CD8-positive, alpha-beta memory T cell (primary cell): ENCODE data around the gene CYLD. TPM values are rescaled to one million over a fixed set of nuclear protein-coding genes. Genes with fewer than 3 reads are reported as not detected.

ENCODE experiments used
- CTCF ChIA-PET: fragments of 350-600 bp; sonication (Branson Sonifier 250); formaldehyde crosslinking; loops from one replicate; lab custom pipeline; 2021; ENCODE audit warnings: antibody characterized with exemption; lab: Charles Lee
- POLR2A ChIA-PET: fragments of 350-600 bp; sonication (Branson Sonifier 250); formaldehyde crosslinking; loops from one replicate; lab custom pipeline; 2021; ENCODE audit warnings: antibody characterized with exemption; lab: Charles Lee
- DNase-seq, 5 donors: peaks; one replicate each; pipeline versions ENCODE4 v3.0.0 to v3.0.0-alpha.2; 2020 to 2022; ENCODE audit warnings: mixed read lengths in 1 of 5
- H3K27ac ChIP-seq: one replicate; pipeline ENCODE4 v1.7.0; 2013; ENCODE audit warnings: low read depth, mild to moderate bottlenecking, low read length, moderate library complexity
- H3K27me3 ChIP-seq: 2 replicates; pipeline ENCODE4 v1.7.0; 2013; ENCODE audit warnings: low read length, mild to moderate bottlenecking; ENCODE audit not compliant: insufficient read depth, poor library complexity, severe bottlenecking
- H3K36me3 ChIP-seq: 2 replicates; pipeline ENCODE4 v1.7.0; 2013; ENCODE audit warnings: mild to moderate bottlenecking, low read length, moderate library complexity; ENCODE audit not compliant: insufficient read depth
- H3K4me1 ChIP-seq: 2 replicates; pipeline ENCODE4 v1.7.0; 2013; ENCODE audit warnings: mild to moderate bottlenecking, low read length, moderate library complexity; ENCODE audit not compliant: insufficient read depth
- H3K4me3 ChIP-seq: 2 replicates; pipeline ENCODE4 v1.7.0; 2013; ENCODE audit warnings: mild to moderate bottlenecking, low read length
- H3K9me3 ChIP-seq: 2 replicates; pipeline ENCODE4 v1.7.0; 2013; ENCODE audit warnings: mild to moderate bottlenecking, low read length
- H3K27ac Mint-ChIP-seq, 8 donors: one replicate each; pipeline ENCODE4 v1.8.0; 2020 to 2021; ENCODE audit warnings: mixed read lengths in 8 of 8, mild to moderate bottlenecking in 6 of 8, inconsistent platforms in 3 of 8, moderate library complexity in 3 of 8
- H3K27me3 Mint-ChIP-seq, 2 donors: one replicate each; pipeline ENCODE4 v1.8.0; 2020 to 2021; ENCODE audit warnings: mixed read lengths in 2 of 2, mild to moderate bottlenecking in 1 of 2, moderate library complexity in 1 of 2
- H3K36me3 Mint-ChIP-seq, 3 donors: one replicate each; pipeline ENCODE4 v1.8.0; 2020 to 2021; ENCODE audit warnings: mixed read lengths in 3 of 3, inconsistent platforms in 1 of 3, mild to moderate bottlenecking in 1 of 3
- H3K4me1 Mint-ChIP-seq, 3 donors: one replicate each; pipeline ENCODE4 v1.8.0; 2020 to 2021; ENCODE audit warnings: mixed read lengths in 3 of 3, inconsistent platforms in 1 of 3, mild to moderate bottlenecking in 1 of 3
- H3K4me3 Mint-ChIP-seq, 7 donors: one replicate each; pipeline ENCODE4 v1.8.0; 2020 to 2021; ENCODE audit warnings: mixed read lengths in 7 of 7, mild to moderate bottlenecking in 6 of 7, moderate library complexity in 4 of 7, inconsistent platforms in 2 of 7
- H3K9me3 Mint-ChIP-seq, 5 donors: one replicate each; pipeline ENCODE4 v1.8.0; 2020 to 2022; ENCODE audit warnings: mixed read lengths in 5 of 5, mild to moderate bottlenecking in 3 of 5, moderate library complexity in 2 of 5, inconsistent platforms in 1 of 5
- polyA plus RNA-seq: library from polyadenylated mRNA; unstranded; fragments of 300-500 nt; fragmentation: Illumina TruSeq; gene quantifications from one replicate; pipeline ENCODE4 v1.2.3, GENCODE V29; 2021
- total RNA-seq, 2 experiments: library from RNA; stranded (reverse); gene quantifications; one replicate each; pipeline ENCODE4 v1.2.3, GENCODE V29; 2021

CYLD gene
- total and polyA plus RNA-seq, 3 experiments from 2014 or later, result 105 to 152 (median 144) TPM

- Mint-ChIP-seq H3K9me3 (no peaks in the 10 kb centered on the region), H3K27ac (peak overlapping the region in 2 of 8 donors; percentile 65), H3K4me1 (no peaks in the 10 kb centered on the region), H3K36me3 (no peaks in the 10 kb centered on the region), H3K27me3 (peaks cover 2 to 6% of the 10 kb centered on the region in 2 donors), H3K4me3 (no peak overlapping the region)
- no peaks in the 10 kb centered on the region for H3K36me3 ChIP-seq
- no peaks in the 10 kb centered on the region for H3K9me3 ChIP-seq
- no peak for DNase-seq
- ChIA-PET POLR2A (no interaction called here), CTCF (interaction anchor here (1.1 to 4.7 kb wide), 2 partner anchors 7 to 75 kb away, joined by 3 to 35 read pairs; no protein-coding TSS in a partner anchor)
- H3K27me3 ChIP-seq, result no peaks in the 10 kb centered on the region
- H3K4me1 ChIP-seq, result no peaks in the 10 kb centered on the region
- no peak overlapping the region for H3K27ac ChIP-seq
- no peak overlapping the region for H3K4me3 ChIP-seq
Measured at GRCh38 chr16:50812876-50813466, 71.1 kb downstream of the CYLD start.

- Histone ChIP-seq H3K4me3 (no peak overlapping the region), H3K36me3 (no peaks in the 10 kb centered on the region), H3K27ac (no peak overlapping the region), H3K4me1 (no peaks in the 10 kb centered on the region), H3K9me3 (no peaks in the 10 kb centered on the region), H3K27me3 (no peaks in the 10 kb centered on the region)
- H3K27me3 Mint-ChIP-seq, result peaks cover 2 to 6% of the 10 kb centered on the region in 2 donors
- no peak overlapping the region for H3K27ac Mint-ChIP-seq
- ChIA-PET CTCF (interaction anchor here (4.7 kb wide), 1 partner anchor 8 kb away, joined by 35 read pairs; no protein-coding TSS in a partner anchor), POLR2A (no interaction called here)
- H3K9me3 Mint-ChIP-seq, result no peaks in the 10 kb centered on the region
- DNase-seq, result no peak
- H3K4me3 Mint-ChIP-seq, result no peak overlapping the region
- H3K4me1 Mint-ChIP-seq, result no peaks in the 10 kb centered on the region
- H3K36me3 Mint-ChIP-seq, result no peaks in the 10 kb centered on the region
Measured at GRCh38 chr16:50814052-50814451, 72.2 kb downstream of the CYLD start.

- no peak overlapping the region for H3K4me3 Mint-ChIP-seq
- H3K36me3 Mint-ChIP-seq, result no peaks in the 10 kb centered on the region
- no peak for DNase-seq
- Histone ChIP-seq H3K4me3 (no peak overlapping the region), H3K36me3 (no peaks in the 10 kb centered on the region), H3K27me3 (no peaks in the 10 kb centered on the region), H3K27ac (no peak overlapping the region), H3K4me1 (no peaks in the 10 kb centered on the region), H3K9me3 (no peaks in the 10 kb centered on the region)
- H3K27ac Mint-ChIP-seq, result no peak overlapping the region
- ChIA-PET POLR2A (no interaction called here), CTCF (interaction anchor here (4.7 kb wide), 1 partner anchor 9 kb away, joined by 35 read pairs; no protein-coding TSS in a partner anchor)
- H3K9me3 Mint-ChIP-seq, result no peaks in the 10 kb centered on the region
- H3K4me1 Mint-ChIP-seq, result no peaks in the 10 kb centered on the region
- H3K27me3 Mint-ChIP-seq, result peaks cover 2 to 6% of the 10 kb centered on the region in 2 donors
Measured at GRCh38 chr16:50814541-50814940, 72.7 kb downstream of the CYLD start.

- Mint-ChIP-seq H3K36me3 (no peaks in the 10 kb centered on the region), H3K4me1 (no peaks in the 10 kb centered on the region), H3K4me3 (no peak overlapping the region), H3K27me3 (peaks cover 2 to 6% of the 10 kb centered on the region in 2 donors), H3K9me3 (no peaks in the 10 kb centered on the region), H3K27ac (no peak overlapping the region)
- Histone ChIP-seq H3K36me3 (no peaks in the 10 kb centered on the region), H3K27ac (no peak overlapping the region), H3K27me3 (no peaks in the 10 kb centered on the region), H3K4me1 (no peaks in the 10 kb centered on the region), H3K4me3 (no peak overlapping the region), H3K9me3 (no peaks in the 10 kb centered on the region)
- ChIA-PET CTCF (interaction anchor here (4.7 kb wide), 1 partner anchor 10 kb away, joined by 35 read pairs; no protein-coding TSS in a partner anchor), POLR2A (no interaction called here)
- DNase-seq, result no peak
Measured at GRCh38 chr16:50815382-50815781, 73.5 kb downstream of the CYLD start.

GRCh38 chr16:50816901-50817555 is 75.1 kb downstream of the CYLD start:
- Mint-ChIP-seq H3K27me3 (peaks cover 0 to 6% of the 10 kb centered on the region in 2 donors), H3K4me3 (no peak overlapping the region), H3K4me1 (no peaks in the 10 kb centered on the region), H3K36me3 (no peaks in the 10 kb centered on the region), H3K9me3 (no peaks in the 10 kb centered on the region), H3K27ac (no peak overlapping the region)
- Histone ChIP-seq H3K4me1 (no peaks in the 10 kb centered on the region), H3K9me3 (no peaks in the 10 kb centered on the region), H3K27me3 (no peaks in the 10 kb centered on the region), H3K27ac (no peak overlapping the region), H3K36me3 (no peaks in the 10 kb centered on the region), H3K4me3 (no peak overlapping the region)
- DNase-seq, result no peak
- POLR2A ChIA-PET, result no interaction called here
- CTCF ChIA-PET, result interaction anchor here (4.7 kb wide), 1 partner anchor 11 kb away, joined by 35 read pairs; no protein-coding TSS in a partner anchor

- no peak overlapping the region for H3K4me3 Mint-ChIP-seq
- CTCF ChIA-PET, result no interaction called here
Measured at GRCh38 chr16:50818380-50818779, 76.5 kb downstream of the CYLD start.

GRCh38 chr16:50819706-50820105 is 77.8 kb downstream of the CYLD start:
- Histone ChIP-seq H3K27ac (no peak overlapping the region), H3K4me1 (no peaks in the 10 kb centered on the region), H3K4me3 (no peak overlapping the region), H3K27me3 (no peaks in the 10 kb centered on the region), H3K9me3 (no peaks in the 10 kb centered on the region), H3K36me3 (no peaks in the 10 kb centered on the region)
- H3K4me1 Mint-ChIP-seq, result no peaks in the 10 kb centered on the region
- peaks cover 2 to 18% of the 10 kb centered on the region in 2 donors for H3K27me3 Mint-ChIP-seq
- no peaks in the 10 kb centered on the region for H3K9me3 Mint-ChIP-seq
- CTCF ChIA-PET, result no interaction called here
- H3K27ac Mint-ChIP-seq, result no peak overlapping the region
- no peak overlapping the region for H3K4me3 Mint-ChIP-seq
- POLR2A ChIA-PET, result no interaction called here
- DNase-seq, result no peak
- H3K36me3 Mint-ChIP-seq, result no peaks in the 10 kb centered on the region

More at GRCh38 chr16:50818380-50818779, 76.5 kb downstream of the CYLD start:
- Histone ChIP-seq H3K4me1 (no peaks in the 10 kb centered on the region), H3K27me3 (no peaks in the 10 kb centered on the region), H3K36me3 (no peaks in the 10 kb centered on the region), H3K9me3 (no peaks in the 10 kb centered on the region), H3K27ac (no peak overlapping the region), H3K4me3 (no peak overlapping the region)
- Mint-ChIP-seq H3K9me3 (no peaks in the 10 kb centered on the region), H3K27me3 (peaks cover 0 to 9% of the 10 kb centered on the region in 2 donors), H3K4me1 (no peaks in the 10 kb centered on the region), H3K36me3 (no peaks in the 10 kb centered on the region), H3K27ac (no peak overlapping the region)
- POLR2A ChIA-PET, result no interaction called here
- DNase-seq, result no peak

GRCh38 chr16:50820225-50820624 is 78.3 kb downstream of the CYLD start:
- POLR2A ChIA-PET, result no interaction called here
- DNase-seq, result no peak
- no peak overlapping the region for H3K4me3 Mint-ChIP-seq
- Histone ChIP-seq H3K36me3 (no peaks in the 10 kb centered on the region), H3K9me3 (no peaks in the 10 kb centered on the region), H3K4me1 (no peaks in the 10 kb centered on the region), H3K4me3 (no peak overlapping the region), H3K27me3 (no peaks in the 10 kb centered on the region), H3K27ac (no peak overlapping the region)
- H3K9me3 Mint-ChIP-seq, result no peaks in the 10 kb centered on the region
- CTCF ChIA-PET, result no interaction called here
- no peak overlapping the region for H3K27ac Mint-ChIP-seq
- H3K4me1 Mint-ChIP-seq, result no peaks in the 10 kb centered on the region
- peaks cover 4 to 19% of the 10 kb centered on the region in 2 donors for H3K27me3 Mint-ChIP-seq
- H3K36me3 Mint-ChIP-seq, result no peaks in the 10 kb centered on the region
